ENCODE measurements around the gene BROX. TPM values are rescaled to one million over a fixed set of nuclear protein-coding genes. Genes with fewer than 3 reads are reported as not detected.

The BROX gene
- total RNA-seq, 3 donors from 2014 or later, result 51.6 to 67.1 (median 60.0) TPM

DNA sequence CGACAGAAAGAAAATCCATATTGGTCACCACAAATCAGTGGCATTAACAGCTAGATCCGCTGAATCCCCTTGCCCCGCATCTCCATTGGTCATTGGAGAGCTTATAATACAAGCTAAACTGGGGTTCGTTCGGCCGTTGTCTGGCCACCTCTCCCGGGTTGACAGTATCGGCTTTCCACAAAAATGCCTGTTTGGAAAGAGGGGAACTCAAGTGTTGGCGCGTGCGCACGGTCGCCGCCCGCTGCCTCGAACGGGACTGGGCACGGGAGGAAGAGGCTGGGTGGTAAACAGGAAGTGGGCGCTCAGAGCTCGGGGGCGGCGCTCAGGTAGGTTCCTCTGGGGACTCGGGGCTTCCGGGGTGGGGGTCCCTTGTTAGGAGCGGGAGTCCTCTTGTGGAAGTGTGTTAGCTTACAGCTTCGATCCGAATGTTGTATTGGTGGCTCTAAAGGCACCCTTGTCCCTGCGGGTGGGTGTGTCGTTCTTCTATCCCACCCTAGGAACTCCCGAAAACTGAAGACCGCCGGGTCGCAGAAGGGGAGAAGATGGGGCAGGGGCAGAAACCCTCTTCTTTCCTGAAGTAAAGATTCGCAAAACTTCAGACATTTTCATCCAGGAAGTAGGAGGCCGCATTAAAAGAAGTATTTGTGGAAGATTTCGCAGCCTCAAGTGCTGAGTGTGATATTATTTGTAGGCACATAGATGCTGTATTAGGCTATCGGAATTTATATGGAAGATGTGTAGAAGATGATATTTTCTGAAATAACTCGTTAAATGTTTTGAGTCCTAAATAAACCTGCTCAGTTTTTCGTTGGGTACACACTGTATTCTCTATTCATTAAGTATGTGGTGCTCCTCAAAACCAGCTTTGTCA, 962 bp downstream of the BROX start:
- H3K4me1 ChIP-seq (ENCODE audit: low read depth), result peaks cover 12% of the 10 kb centered on the region
- H3K36me3 ChIP-seq (ENCODE audit: low read depth), result no peaks in the 10 kb centered on the region
- peak; percentile 94 to 98 (median 95) for DNase-seq
- peak; percentile 85 for ATAC-seq
- H3K4me3 ChIP-seq, result peak overlapping the region; percentile 83
- intact Hi-C loops (cut with DNase I, micrococcal nuclease), result loop anchor here in 1 of 2 donors (10.0 kb wide), 1 partner anchor 59 kb away; no protein-coding TSS in a partner anchor
- TF ChIP-seq, protein P1, sequence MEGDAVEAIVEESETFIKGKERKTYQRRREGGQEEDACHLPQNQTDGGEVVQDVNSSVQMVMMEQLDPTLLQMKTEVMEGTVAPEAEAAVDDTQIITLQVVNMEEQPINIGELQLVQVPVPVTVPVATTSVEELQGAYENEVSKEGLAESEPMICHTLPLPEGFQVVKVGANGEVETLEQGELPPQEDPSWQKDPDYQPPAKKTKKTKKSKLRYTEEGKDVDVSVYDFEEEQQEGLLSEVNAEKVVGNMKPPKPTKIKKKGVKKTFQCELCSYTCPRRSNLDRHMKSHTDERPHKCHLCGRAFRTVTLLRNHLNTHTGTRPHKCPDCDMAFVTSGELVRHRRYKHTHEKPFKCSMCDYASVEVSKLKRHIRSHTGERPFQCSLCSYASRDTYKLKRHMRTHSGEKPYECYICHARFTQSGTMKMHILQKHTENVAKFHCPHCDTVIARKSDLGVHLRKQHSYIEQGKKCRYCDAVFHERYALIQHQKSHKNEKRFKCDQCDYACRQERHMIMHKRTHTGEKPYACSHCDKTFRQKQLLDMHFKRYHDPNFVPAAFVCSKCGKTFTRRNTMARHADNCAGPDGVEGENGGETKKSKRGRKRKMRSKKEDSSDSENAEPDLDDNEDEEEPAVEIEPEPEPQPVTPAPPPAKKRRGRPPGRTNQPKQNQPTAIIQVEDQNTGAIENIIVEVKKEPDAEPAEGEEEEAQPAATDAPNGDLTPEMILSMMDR (IDR thresholded peaks at IDR 0.05), result no peak
- H3K9me3 ChIP-seq, result no peaks in the 10 kb centered on the region

GRCh38 chr1:222716393-222716792, 4.0 kb downstream of the BROX start:
- Histone ChIP-seq H3K9me3 (no peaks in the 10 kb centered on the region), H3K36me3 (ENCODE audit: low read depth) (peaks cover 9% of the 10 kb centered on the region), H3K4me1 (ENCODE audit: low read depth) (no peaks in the 10 kb centered on the region), H3K4me3 (no peak overlapping the region)
- DNase-seq (no peak), ATAC-seq (no peak)
- intact Hi-C loops (cut with DNase I, micrococcal nuclease), result loop anchor here in 1 of 2 donors (10.0 kb wide), 1 partner anchor 62 kb away; no protein-coding TSS in a partner anchor
- TF ChIP-seq, protein P1 (IDR thresholded peaks at IDR 0.05), result no peak

DNA sequence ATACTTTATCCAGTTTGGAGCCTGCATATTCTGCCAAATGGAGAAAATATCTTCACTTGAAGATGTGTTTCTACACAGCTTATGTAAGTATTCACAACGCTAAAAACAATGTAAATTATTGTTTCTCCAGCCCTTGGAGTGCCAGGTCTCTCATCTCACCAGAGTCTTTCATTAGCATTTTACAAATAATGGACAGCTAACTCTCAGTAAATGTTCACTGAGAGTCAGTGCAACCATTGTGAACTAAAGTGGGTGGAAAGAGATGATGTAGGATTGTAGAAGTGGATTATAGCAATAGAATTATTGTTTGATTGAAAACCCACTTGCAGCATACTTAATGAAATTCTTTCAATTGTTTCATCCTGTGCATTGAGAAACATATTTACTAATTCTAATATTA, 16.4 kb downstream of the BROX start:
- TF ChIP-seq, protein P1 (IDR thresholded peaks at IDR 0.05), result no peak
- ATAC-seq, result no peak
- DNase-seq, result no peak
- intact Hi-C loops (cut with DNase I, micrococcal nuclease), result no loop called here
- Histone ChIP-seq H3K9me3 (no peaks in the 10 kb centered on the region), H3K36me3 (ENCODE audit: low read depth) (peaks cover 16% of the 10 kb centered on the region), H3K4me3 (no peak overlapping the region), H3K4me1 (ENCODE audit: low read depth) (no peaks in the 10 kb centered on the region)

GRCh38 chr1:222730866-222731265, 18.5 kb downstream of the BROX start:
- H3K4me3 ChIP-seq, result no peak overlapping the region
- peaks cover 7% of the 10 kb centered on the region for H3K36me3 ChIP-seq (ENCODE audit: low read depth)
- ATAC-seq (no peak), DNase-seq (no peak)
- intact Hi-C loops (cut with DNase I, micrococcal nuclease), result loop anchor here in 1 of 2 donors (10.0 kb wide), 1 partner anchor 354 kb away; no protein-coding TSS in a partner anchor
- no peaks in the 10 kb centered on the region for H3K4me1 ChIP-seq (ENCODE audit: low read depth)
- no peaks in the 10 kb centered on the region for H3K9me3 ChIP-seq
- TF ChIP-seq, protein P1 (IDR thresholded peaks at IDR 0.05), result no peak

DNA sequence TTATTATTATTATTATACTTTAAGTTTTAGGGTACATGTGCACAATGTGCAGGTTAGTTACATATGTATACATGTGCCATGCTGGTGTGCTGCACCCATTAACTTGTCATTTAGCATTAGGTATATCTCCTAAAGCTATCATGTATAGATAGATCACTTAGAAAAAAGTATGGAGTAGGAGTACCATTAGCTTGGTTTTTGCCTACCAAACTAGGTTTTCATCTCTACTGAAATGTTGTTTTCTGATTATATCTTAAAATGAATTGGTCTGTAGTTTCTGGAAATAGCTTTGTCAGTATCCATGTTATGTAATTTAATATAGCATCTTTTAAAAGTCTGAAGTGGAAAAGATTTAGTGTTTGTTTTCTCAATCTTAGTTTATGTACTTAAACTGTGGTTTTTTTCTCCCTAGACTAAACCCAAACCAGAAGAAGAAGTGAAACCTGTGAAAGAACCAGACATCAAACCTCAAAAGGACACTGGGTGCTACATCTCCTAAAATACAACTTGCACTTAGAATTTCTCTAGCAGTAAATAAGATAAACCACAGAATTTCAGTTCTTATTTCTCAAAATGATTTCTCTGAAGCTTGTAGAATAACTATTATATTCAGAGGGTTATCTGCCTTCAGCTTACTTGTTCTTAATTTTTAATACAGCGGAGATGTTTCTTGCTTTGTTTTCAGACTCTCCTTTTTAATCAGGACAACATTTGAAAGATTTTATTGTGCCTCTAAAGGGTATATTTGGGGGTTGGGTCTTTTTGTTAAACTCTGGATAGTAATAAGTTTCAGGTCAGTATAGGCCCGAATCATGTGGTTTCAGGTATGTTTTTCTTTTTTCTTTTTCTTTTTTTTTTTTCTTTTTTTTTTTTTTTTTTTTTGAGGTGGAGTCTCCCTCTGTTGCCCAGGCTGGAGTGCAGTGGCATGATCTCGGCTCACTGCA, 20.1 kb downstream of the BROX start:
- ATAC-seq, result peak; percentile 57
- TF ChIP-seq, protein P1 (IDR thresholded peaks at IDR 0.05), result no peak
- H3K9me3 ChIP-seq, result no peaks in the 10 kb centered on the region
- H3K4me1 ChIP-seq (ENCODE audit: low read depth), result no peaks in the 10 kb centered on the region
- intact Hi-C loops (cut with DNase I, micrococcal nuclease), result loop anchor here in 1 of 2 donors (10.0 kb wide), 1 partner anchor 352 kb away; no protein-coding TSS in a partner anchor
- no peak overlapping the region for H3K4me3 ChIP-seq
- H3K36me3 ChIP-seq (ENCODE audit: low read depth), result peaks cover 7% of the 10 kb centered on the region
- no peak for DNase-seq
